ENCODE measurements around the gene SLC6A18. TPM values are rescaled to one million over a fixed set of nuclear protein-coding genes. Genes with fewer than 3 reads are reported as not detected.

SLC6A18 gene
- total and polyA plus RNA-seq, 2 of the 13 experiments (the other 11 are each of a cell fraction or from before 2014, with no cell fraction given) = not detected

- TF ChIP-seq ZNF607 (CRISPR knock-in tag; IDR thresholded peaks at IDR 0.05; ENCODE audit: borderline replicate concordance) (peak; percentile 25; the same call in 1 of the 2 replicates), CBFB (CRISPR knock-in tag; IDR thresholded peaks at IDR 0.05) (peak; percentile 32; the same call in 1 of the 2 replicates), ZNF564 (CRISPR knock-in tag; IDR thresholded peaks at IDR 0.05) (peak; percentile 60; the same call in 1 of the 2 replicates), CCAR2 (optimal IDR thresholded peaks at IDR 0.05; ENCODE audit: low read depth, low read length) (no peak), MTA3 (CRISPR knock-in tag; IDR thresholded peaks at IDR 0.05) (no peak), ZNF253 (CRISPR knock-in tag; IDR thresholded peaks at IDR 0.05; ENCODE audit: borderline replicate concordance) (no peak), ZNF704 (CRISPR knock-in tag; IDR thresholded peaks at IDR 0.05; ENCODE audit: borderline replicate concordance) (no peak), TCF12 (IDR thresholded peaks at IDR 0.05) (no peak), TCF12 (CRISPR knock-in tag; IDR thresholded peaks at IDR 0.05) (peak; percentile 39; the same call in 1 of the 2 replicates), GZF1 (CRISPR knock-in tag; IDR thresholded peaks at IDR 0.05) (0 out of 2 replicates have a peak, but pooled peaks have one; percentile 36), ZNF609 (CRISPR knock-in tag; IDR thresholded peaks at IDR 0.05; ENCODE audit: borderline replicate concordance) (peak; percentile 44; the same call in 1 of the 2 replicates), SALL2 (CRISPR knock-in tag; IDR thresholded peaks at IDR 0.05) (peak; percentile 63; the same call in 1 of the 2 replicates), RARA (CRISPR knock-in tag; IDR thresholded peaks at IDR 0.05) (peak; percentile 20; the same call in 1 of the 2 replicates), RBM22 (optimal IDR thresholded peaks at IDR 0.05; ENCODE audit: low read length) (peak; percentile 45), MXD4 (CRISPR knock-in tag; IDR thresholded peaks at IDR 0.05) (peak; percentile 46; the same call in 1 of the 2 replicates), AGO2 (optimal IDR thresholded peaks at IDR 0.05; ENCODE audit: low read depth, low read length) (peak; percentile 75), ZNF776 (CRISPR knock-in tag; IDR thresholded peaks at IDR 0.05) (peak; percentile 12; the same call in 1 of the 2 replicates), IKZF5 (CRISPR knock-in tag; IDR thresholded peaks at IDR 0.05) (peak; percentile 65; the same call in 1 of the 2 replicates), PHF5A (CRISPR knock-in tag; IDR thresholded peaks at IDR 0.05; ENCODE audit: low read depth, unreplicated experiment) (peak; percentile 76), ZSCAN22 (CRISPR knock-in tag; IDR thresholded peaks at IDR 0.05) (no peak), ZSCAN29 (CRISPR knock-in tag; conservative IDR thresholded peaks at IDR 0.05) (peak; percentile 86), ZNF350 (CRISPR knock-in tag; IDR thresholded peaks at IDR 0.05; ENCODE audit: borderline replicate concordance, low read depth) (peak; percentile 27; the same call in 1 of the 2 replicates)
These were observed 42.4 kb upstream of the SLC6A18 start (continued) for GRCh38 chr5:1182633-1183423.

Data from HepG2 (cell line).